WTC11 (cell line): ENCODE data around the gene EPN3. TPM values are rescaled to one million over a fixed set of nuclear protein-coding genes. Genes with fewer than 3 reads are reported as not detected.
A peak's percentile ranks its signal among the peaks of the same experiment; 100 is the strongest.

ENCODE experiments used
- ATAC-seq: fragments of 200-7000 bp; cut with Tn5 transposase; 2 replicates; pipeline ENCODE4 v1.10.0; 2021; ENCODE audit warnings: mild to moderate bottlenecking, moderate library complexity
- CTCF ChIA-PET: fragments of 300-600 bp; sonication (Branson Sonifier 250); formaldehyde crosslinking; loops from one replicate; lab custom pipeline; 2021; ENCODE audit warnings: antibody characterized with exemption; lab: Charles Lee
- POLR2A ChIA-PET: fragments of 350-600 bp; sonication (Branson Sonifier 250); formaldehyde crosslinking; loops from one replicate; lab custom pipeline; 2021; ENCODE audit warnings: antibody characterized with exemption; lab: Charles Lee
- DNase-seq: peaks from one replicate; pipeline ENCODE4 v3.0.0; 2021; ENCODE audit warnings: low spot score
- H3K27ac Mint-ChIP-seq: 2 replicates; pipeline ENCODE4 v1.8.0; 2021; ENCODE audit warnings: mixed read lengths
- H3K27me3 Mint-ChIP-seq: 2 replicates; pipeline ENCODE4 v1.8.0; 2021; ENCODE audit warnings: low read depth, mild to moderate bottlenecking, moderate library complexity, mixed read lengths
- H3K36me3 Mint-ChIP-seq: 2 replicates; pipeline ENCODE4 v1.8.0; 2021; ENCODE audit warnings: mixed read lengths
- H3K4me1 Mint-ChIP-seq: 2 replicates; pipeline ENCODE4 v1.8.0; 2022; ENCODE audit warnings: mixed read lengths
- H3K4me3 Mint-ChIP-seq: 2 replicates; pipeline ENCODE4 v1.8.0; 2021; ENCODE audit warnings: mild to moderate bottlenecking, moderate library complexity, mixed read lengths
- H3K9me3 Mint-ChIP-seq: 2 replicates; pipeline ENCODE4 v1.8.0; 2021; ENCODE audit warnings: mixed read lengths
- ARID4B ChIP-seq: sonication (generic); formaldehyde crosslinking; IDR thresholded peaks from 2 replicates; pipeline ENCODE4 v1.8.0; 2023; ENCODE audit warnings: missing genetic modification reagents, mild to moderate bottlenecking, borderline replicate concordance
- CBFB ChIP-seq: sonication (generic); formaldehyde crosslinking; IDR thresholded peaks from 2 replicates; pipeline ENCODE4 v1.8.1; 2022; ENCODE audit warnings: mild to moderate bottlenecking, low read depth, missing genetic modification reagents
- CDX4 ChIP-seq: fragments of 250-450 bp; sonication (Bioruptor Pico); IDR thresholded peaks from 2 replicates; pipeline ENCODE4 v1.9.0; 2021; ENCODE audit warnings: moderate library complexity, mild to moderate bottlenecking, inconsistent platforms, borderline replicate concordance
- CREM ChIP-seq: sonication (generic); formaldehyde crosslinking; IDR thresholded peaks from 2 replicates; pipeline ENCODE4 v1.8.1; 2022; ENCODE audit warnings: mild to moderate bottlenecking, missing genetic modification reagents, moderate library complexity
- E2F4 ChIP-seq: sonication (generic); formaldehyde crosslinking; IDR thresholded peaks from 2 replicates; pipeline ENCODE4 v1.8.1; 2022; ENCODE audit warnings: low read depth, mild to moderate bottlenecking, moderate library complexity, missing genetic modification reagents, borderline replicate concordance
- E2F5 ChIP-seq: sonication (generic); formaldehyde crosslinking; IDR thresholded peaks from 2 replicates; pipeline ENCODE4 v1.8.1; 2022; ENCODE audit warnings: mild to moderate bottlenecking, moderate library complexity, missing genetic modification reagents
- ELF4 ChIP-seq: sonication (generic); formaldehyde crosslinking; IDR thresholded peaks from 2 replicates; pipeline ENCODE4 v1.8.1; 2022; ENCODE audit warnings: low read depth, mild to moderate bottlenecking, moderate library complexity, missing genetic modification reagents
- ETV6 ChIP-seq: sonication (generic); formaldehyde crosslinking; IDR thresholded peaks from 2 replicates; pipeline ENCODE4 v1.8.1; 2022; ENCODE audit warnings: mild to moderate bottlenecking, missing genetic modification reagents
- JUN ChIP-seq: sonication (generic); formaldehyde crosslinking; IDR thresholded peaks from 2 replicates; pipeline ENCODE4 v1.8.0; 2023; ENCODE audit warnings: mild to moderate bottlenecking, missing genetic modification reagents
- KAT7 ChIP-seq: sonication (generic); formaldehyde crosslinking; IDR thresholded peaks from 2 replicates; pipeline ENCODE4 v1.8.1; 2023; ENCODE audit warnings: missing genetic modification reagents, mild to moderate bottlenecking, borderline replicate concordance
- MLX ChIP-seq: sonication (generic); formaldehyde crosslinking; IDR thresholded peaks from 2 replicates; pipeline ENCODE4 v1.8.1; 2023; ENCODE audit warnings: mild to moderate bottlenecking, missing genetic modification reagents, moderate library complexity
- MXD4 ChIP-seq: fragments of 250-450 bp; sonication (Bioruptor Pico); IDR thresholded peaks from 2 replicates; pipeline ENCODE4 v1.8.0; 2021; ENCODE audit warnings: mild to moderate bottlenecking, moderate library complexity, borderline replicate concordance
- NFE2L1 ChIP-seq: sonication (generic); formaldehyde crosslinking; IDR thresholded peaks from 2 replicates; pipeline ENCODE4 v1.8.1; 2023; ENCODE audit warnings: missing genetic modification reagents
- NFYB ChIP-seq: sonication (generic); formaldehyde crosslinking; conservative IDR thresholded peaks from 2 replicates; pipeline ENCODE4 v1.8.0; 2022; ENCODE audit warnings: low read depth, missing genetic modification reagents
- NR1H2 ChIP-seq: sonication (generic); formaldehyde crosslinking; IDR thresholded peaks from 2 replicates; pipeline ENCODE4 v1.9.0; 2021; ENCODE audit warnings: mild to moderate bottlenecking, moderate library complexity, missing genetic modification reagents
- PRRX2 ChIP-seq: fragments of 250-450 bp; sonication (Bioruptor Pico); IDR thresholded peaks from 2 replicates; pipeline ENCODE4 v1.8.0; 2021; ENCODE audit warnings: mild to moderate bottlenecking
- SOX15 ChIP-seq: fragments of 250-450 bp; sonication (Bioruptor Pico); IDR thresholded peaks from 2 replicates; pipeline ENCODE4 v1.9.0; 2021; ENCODE audit warnings: mild to moderate bottlenecking
- TEAD1 ChIP-seq: sonication (generic); formaldehyde crosslinking; IDR thresholded peaks from 2 replicates; pipeline ENCODE4 v1.8.0; 2022; ENCODE audit warnings: mild to moderate bottlenecking, missing genetic modification reagents
- ZBTB21 ChIP-seq: sonication (generic); formaldehyde crosslinking; IDR thresholded peaks from 2 replicates; pipeline ENCODE4 v1.8.1; 2023; ENCODE audit warnings: mild to moderate bottlenecking, missing genetic modification reagents, borderline replicate concordance
- ZMAT4 ChIP-seq: fragments of 250-450 bp; sonication (Bioruptor Pico); IDR thresholded peaks from 2 replicates; pipeline ENCODE4 v1.9.0; 2021; ENCODE audit warnings: mild to moderate bottlenecking
- ZSCAN18 ChIP-seq: fragments of 250-450 bp; sonication (Bioruptor Pico); IDR thresholded peaks from 2 replicates; pipeline ENCODE4 v2.1.2; 2022; ENCODE audit warnings: mild to moderate bottlenecking, moderate library complexity
- total RNA-seq: library from RNA; stranded (reverse); gene quantifications from 3 replicates; pipeline ENCODE4 v1.2.3, GENCODE V29; 2021
- TF ChIP-seq, protein P1 (sequence below): sonication (generic); formaldehyde crosslinking; IDR thresholded peaks from 2 replicates; pipeline ENCODE4 v1.8.0; 2022; ENCODE audit warnings: mild to moderate bottlenecking, missing genetic modification reagents
- TF ChIP-seq, protein P2 (sequence below): sonication (generic); formaldehyde crosslinking; IDR thresholded peaks from 2 replicates; pipeline ENCODE4 v1.8.0; 2022; ENCODE audit warnings: mild to moderate bottlenecking, missing genetic modification reagents

EPN3 gene
- total RNA-seq, 1 experiment from 2014 or later: 8.8 TPM

GRCh38 chr17:50556803-50557202 lies 24.3 kb downstream of the EPN3 start (continued):
- TF ChIP-seq ARID4B (CRISPR knock-in tag) (no peak), ZMAT4 (no peak), NR1H2 (CRISPR knock-in tag) (no peak), NFE2L1 (CRISPR knock-in tag) (no peak), MLX (CRISPR knock-in tag) (no peak), JUN (CRISPR knock-in tag) (no peak), E2F5 (no peak), ZBTB21 (CRISPR knock-in tag) (no peak), E2F4 (CRISPR knock-in tag) (no peak), ELF4 (CRISPR knock-in tag) (no peak)
- TF ChIP-seq, protein P1, sequence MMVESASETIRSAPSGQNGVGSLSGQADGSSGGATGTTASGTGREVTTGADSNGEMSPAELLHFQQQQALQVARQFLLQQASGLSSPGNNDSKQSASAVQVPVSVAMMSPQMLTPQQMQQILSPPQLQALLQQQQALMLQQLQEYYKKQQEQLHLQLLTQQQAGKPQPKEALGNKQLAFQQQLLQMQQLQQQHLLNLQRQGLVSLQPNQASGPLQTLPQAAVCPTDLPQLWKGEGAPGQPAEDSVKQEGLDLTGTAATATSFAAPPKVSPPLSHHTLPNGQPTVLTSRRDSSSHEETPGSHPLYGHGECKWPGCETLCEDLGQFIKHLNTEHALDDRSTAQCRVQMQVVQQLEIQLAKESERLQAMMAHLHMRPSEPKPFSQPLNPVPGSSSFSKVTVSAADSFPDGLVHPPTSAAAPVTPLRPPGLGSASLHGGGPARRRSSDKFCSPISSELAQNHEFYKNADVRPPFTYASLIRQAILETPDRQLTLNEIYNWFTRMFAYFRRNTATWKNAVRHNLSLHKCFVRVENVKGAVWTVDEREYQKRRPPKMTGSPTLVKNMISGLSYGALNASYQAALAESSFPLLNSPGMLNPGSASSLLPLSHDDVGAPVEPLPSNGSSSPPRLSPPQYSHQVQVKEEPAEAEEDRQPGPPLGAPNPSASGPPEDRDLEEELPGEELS (CRISPR knock-in tag): no peak

GRCh38 chr17:50557630-50558029 lies 25.1 kb downstream of the EPN3 start:
- Mint-ChIP-seq H3K36me3 (no peaks in the 10 kb centered on the region), H3K27ac (no peak overlapping the region), H3K9me3 (no peaks in the 10 kb centered on the region), H3K4me3 (0 out of 2 replicates have a peak overlapping the region, but pooled peaks have one; percentile 12), H3K27me3 (peaks cover 48% of the 10 kb centered on the region), H3K4me1 (peaks cover 19% of the 10 kb centered on the region)
- POLR2A ChIA-PET: no interaction called here
- ATAC-seq: no peak
- no peak for DNase-seq
- CTCF ChIA-PET: interaction anchor here (1.0 to 3.5 kb wide), 2 partner anchors 69 to 70 kb away, joined by 3 to 11 read pairs; no protein-coding TSS in a partner anchor
- TF ChIP-seq SOX15 (CRISPR knock-in tag) (no peak), ETV6 (CRISPR knock-in tag) (no peak), NFYB (no peak), CBFB (CRISPR knock-in tag) (no peak), TEAD1 (CRISPR knock-in tag) (no peak), MXD4 (CRISPR knock-in tag) (no peak), CDX4 (CRISPR knock-in tag) (no peak), ZSCAN18 (CRISPR knock-in tag) (no peak), PRRX2 (CRISPR knock-in tag) (no peak), CREM (CRISPR knock-in tag) (no peak), KAT7 (no peak)
- TF ChIP-seq, protein P2, sequence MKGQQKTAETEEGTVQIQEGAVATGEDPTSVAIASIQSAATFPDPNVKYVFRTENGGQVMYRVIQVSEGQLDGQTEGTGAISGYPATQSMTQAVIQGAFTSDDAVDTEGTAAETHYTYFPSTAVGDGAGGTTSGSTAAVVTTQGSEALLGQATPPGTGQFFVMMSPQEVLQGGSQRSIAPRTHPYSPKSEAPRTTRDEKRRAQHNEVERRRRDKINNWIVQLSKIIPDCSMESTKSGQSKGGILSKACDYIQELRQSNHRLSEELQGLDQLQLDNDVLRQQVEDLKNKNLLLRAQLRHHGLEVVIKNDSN (CRISPR knock-in tag): no peak
